ENCODE results near the gene ANKRD52. TPM values are rescaled to one million over a fixed set of nuclear protein-coding genes. Genes with fewer than 3 reads are reported as not detected.

Gene ANKRD52
- total and polyA plus RNA-seq, 2 of the 8 experiments (the other 6 are each of a cell fraction or from before 2014, with no cell fraction given) = 14.0 to 36.3 TPM

DNA sequence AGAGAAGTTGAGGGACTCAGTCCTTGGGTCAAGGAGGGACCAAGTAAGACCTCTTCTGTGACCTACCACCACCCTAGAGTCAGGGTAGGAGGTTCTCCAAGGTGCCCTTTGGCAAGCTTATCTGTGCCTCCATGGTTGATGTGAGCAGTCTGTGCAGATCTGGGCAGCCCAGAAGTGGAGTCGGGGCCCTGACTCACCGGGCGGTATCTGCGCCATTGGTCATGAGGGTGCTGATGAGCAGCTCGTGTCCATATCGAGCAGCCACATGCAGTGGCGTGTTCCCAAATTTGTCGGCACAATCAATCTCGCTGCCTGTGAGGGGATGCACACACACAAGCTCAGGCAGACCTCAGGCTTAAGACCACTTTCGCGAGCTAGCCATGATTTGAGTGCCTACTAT is 5.1 kb downstream of the ANKRD52 start:
- H2BK20ac ChIP-seq (ENCODE audit: low read length) = no peak overlapping the region
- peaks cover 5 to 9% of the 10 kb centered on the region in 2 experiments for H4K20me1 ChIP-seq (replicated peaks in 1 of 2; ENCODE audit: control insufficient read depth in 1 of 2, insufficient read depth in 2 of 2, low read length in 2 of 2)
- H3K79me2 ChIP-seq (ENCODE audit: control insufficient read depth in 1 of 2, insufficient read depth in 2 of 2, low read length in 2 of 2) = peaks cover 0 to 8% of the 10 kb centered on the region in 2 experiments; a peak in 1 of 4 replicates
- H3K56ac ChIP-seq (replicated peaks; ENCODE audit: insufficient read length, low read depth, low read length) = no peak overlapping the region
- peaks cover 35 to 67% (median 53%) of the 10 kb centered on the region in 4 experiments for H3K36me3 ChIP-seq (ENCODE audit: control insufficient read depth in 2 of 4, insufficient read depth in 4 of 4, low read length in 3 of 4)
- H3K27ac ChIP-seq (ENCODE audit: low read depth, low read length) = no peak overlapping the region
- DNase-seq (ENCODE audit: low read depth in 1 of 2, low spot score in 2 of 2) (no peak), FAIRE-seq (no peak)
- POLR2A ChIA-PET (ENCODE audit: partially characterized antibody) = interaction anchor here (0.7 to 3.1 kb wide), 8 partner anchors 14 to 225 kb away, joined by 3 to 11 read pairs (median 3); partner anchors contain the start of gene COQ10A
- 94% methylated on average over 11 of the region's 11 CpGs; no CpG with 5 or more reads in 1 of the 2 experiments for WGBS, 2 experiments (ENCODE audit: extremely low coverage in 1 of 2, insufficient coverage in 1 of 2, insufficient read length in 1 of 2, insufficient replicate concordance in 2 of 2, low coverage in 1 of 2, low lambda C conversion rate in 2 of 2, missing lambda C conversion rate in 1 of 2)
- H2BK15ac ChIP-seq (ENCODE audit: low read length) = no peak overlapping the region
- H3K79me1 ChIP-seq (ENCODE audit: low read depth, low read length) = peaks cover 7% of the 10 kb centered on the region
- H2AK5ac ChIP-seq (ENCODE audit: low read depth, low read length) = no peak overlapping the region
- CTCF ChIA-PET (ENCODE audit: partially characterized antibody) = interaction anchor here (0.7 to 2.1 kb wide), 6 partner anchors 12 to 48 kb away, joined by 3 to 6 read pairs (median 6); partner anchors contain the start of genes COQ10A and RNF41
- no peak overlapping the region for H3K4me2 ChIP-seq (ENCODE audit: insufficient read depth in 1 of 2, low read depth in 2 of 2, low read length in 2 of 2)
- H4K91ac ChIP-seq (replicated peaks; ENCODE audit: insufficient read length, low read length) = no peak overlapping the region
- no peak overlapping the region for H3K4ac ChIP-seq (replicated peaks; ENCODE audit: insufficient read length, low read depth, low read length)
- no peak overlapping the region for H3K9ac ChIP-seq (replicated peaks in 1 of 4; ENCODE audit: extremely low read depth in 1 of 4, low read depth in 3 of 4, low read length in 3 of 4)
- no peak overlapping the region for H2BK12ac ChIP-seq (ENCODE audit: low read depth, low read length)
- H3K27me3 ChIP-seq (replicated peaks in 1 of 4; ENCODE audit: control insufficient read depth in 3 of 4, extremely low read depth in 1 of 4, insufficient read depth in 3 of 4, low read length in 3 of 4) = no peaks in the 10 kb centered on the region
- H4K8ac ChIP-seq (ENCODE audit: extremely low read depth, insufficient read depth, low read length) = no peak overlapping the region
- no peaks in the 10 kb centered on the region for H3K9me3 ChIP-seq (ENCODE audit: insufficient read depth in 2 of 2, low read depth in 1 of 2, low read length in 1 of 2)
- H4K5ac ChIP-seq (ENCODE audit: insufficient read length, low read depth, low read length) = no peak overlapping the region
- peaks cover 8 to 13% (median 11%) of the 10 kb centered on the region in 4 experiments for H3K4me1 ChIP-seq (replicated peaks in 1 of 4; ENCODE audit: control insufficient read depth in 3 of 4, insufficient read depth in 4 of 4, low read length in 3 of 4)
- no peak overlapping the region for H3K14ac ChIP-seq (ENCODE audit: insufficient read length)
- no peak overlapping the region for H3K4me3 ChIP-seq (ENCODE audit: extremely low read depth in 1 of 4, insufficient read depth in 2 of 4, low read depth in 3 of 4, low read length in 4 of 4)
- no peak overlapping the region for H2BK5ac ChIP-seq (ENCODE audit: low read depth, low read length)
- no peak overlapping the region for H3K18ac ChIP-seq (ENCODE audit: extremely low read depth, low read length)
- peaks cover 8% of the 10 kb centered on the region; the same call in 1 of the 2 replicates for H3K23me2 ChIP-seq (ENCODE audit: low read depth, low read length)
- no peak overlapping the region for H2AFZ ChIP-seq (ENCODE audit: low read length)
- H3K23ac ChIP-seq (ENCODE audit: insufficient read length) = no peak overlapping the region
- no peak overlapping the region for H2BK120ac ChIP-seq (replicated peaks; ENCODE audit: low read depth, low read length)
- TF ChIP-seq, protein P1, sequence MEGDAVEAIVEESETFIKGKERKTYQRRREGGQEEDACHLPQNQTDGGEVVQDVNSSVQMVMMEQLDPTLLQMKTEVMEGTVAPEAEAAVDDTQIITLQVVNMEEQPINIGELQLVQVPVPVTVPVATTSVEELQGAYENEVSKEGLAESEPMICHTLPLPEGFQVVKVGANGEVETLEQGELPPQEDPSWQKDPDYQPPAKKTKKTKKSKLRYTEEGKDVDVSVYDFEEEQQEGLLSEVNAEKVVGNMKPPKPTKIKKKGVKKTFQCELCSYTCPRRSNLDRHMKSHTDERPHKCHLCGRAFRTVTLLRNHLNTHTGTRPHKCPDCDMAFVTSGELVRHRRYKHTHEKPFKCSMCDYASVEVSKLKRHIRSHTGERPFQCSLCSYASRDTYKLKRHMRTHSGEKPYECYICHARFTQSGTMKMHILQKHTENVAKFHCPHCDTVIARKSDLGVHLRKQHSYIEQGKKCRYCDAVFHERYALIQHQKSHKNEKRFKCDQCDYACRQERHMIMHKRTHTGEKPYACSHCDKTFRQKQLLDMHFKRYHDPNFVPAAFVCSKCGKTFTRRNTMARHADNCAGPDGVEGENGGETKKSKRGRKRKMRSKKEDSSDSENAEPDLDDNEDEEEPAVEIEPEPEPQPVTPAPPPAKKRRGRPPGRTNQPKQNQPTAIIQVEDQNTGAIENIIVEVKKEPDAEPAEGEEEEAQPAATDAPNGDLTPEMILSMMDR (IDR thresholded peaks at IDR 0.05; ENCODE audit: control extremely low read depth in 1 of 3, insufficient read depth in 1 of 3, low read depth in 1 of 3, low read length in 3 of 3) = no peak
- TF ChIP-seq TAF7 (optimal IDR thresholded peaks at IDR 0.05; ENCODE audit: borderline replicate concordance, low read depth, low read length) = no peak
- no peak for TF ChIP-seq SAP30 (IDR thresholded peaks at IDR 0.05; ENCODE audit: insufficient read depth, insufficient replicate concordance, low read length)
- no peak for TF ChIP-seq CTBP2 (IDR thresholded peaks at IDR 0.05; ENCODE audit: borderline replicate concordance, insufficient read depth, insufficient read length, low read length)
- TF ChIP-seq TCF12 (IDR thresholded peaks at IDR 0.05; ENCODE audit: low read depth, low read length) = no peak
- no peak for TF ChIP-seq HDAC2 (IDR thresholded peaks at IDR 0.05; ENCODE audit: borderline replicate concordance in 1 of 2, low read depth in 2 of 2, low read length in 2 of 2)
- TF ChIP-seq CBX8 (IDR thresholded peaks at IDR 0.05; ENCODE audit: borderline replicate concordance, low read depth, low read length) = no peak
- no peak for TF ChIP-seq MAFK (IDR thresholded peaks at IDR 0.05; ENCODE audit: low read depth, low read length)
- TF ChIP-seq PHF8 (conservative IDR thresholded peaks at IDR 0.05; ENCODE audit: low read depth, low read length) = no peak
- TF ChIP-seq POU5F1 (IDR thresholded peaks at IDR 0.05; ENCODE audit: low read depth, low read length) = no peak

Data from H1 (cell line).